GM18526 (cell line): ENCODE measurements around the gene UBE3D.

Experiments
- POLR2A ChIP-seq: IDR thresholded peaks from 3 replicates; pipeline ENCODE4 v1.6.1; 2011; ENCODE audit not compliant: insufficient read length; ENCODE audit errors: extremely low read depth

The UBE3D gene

DNA sequence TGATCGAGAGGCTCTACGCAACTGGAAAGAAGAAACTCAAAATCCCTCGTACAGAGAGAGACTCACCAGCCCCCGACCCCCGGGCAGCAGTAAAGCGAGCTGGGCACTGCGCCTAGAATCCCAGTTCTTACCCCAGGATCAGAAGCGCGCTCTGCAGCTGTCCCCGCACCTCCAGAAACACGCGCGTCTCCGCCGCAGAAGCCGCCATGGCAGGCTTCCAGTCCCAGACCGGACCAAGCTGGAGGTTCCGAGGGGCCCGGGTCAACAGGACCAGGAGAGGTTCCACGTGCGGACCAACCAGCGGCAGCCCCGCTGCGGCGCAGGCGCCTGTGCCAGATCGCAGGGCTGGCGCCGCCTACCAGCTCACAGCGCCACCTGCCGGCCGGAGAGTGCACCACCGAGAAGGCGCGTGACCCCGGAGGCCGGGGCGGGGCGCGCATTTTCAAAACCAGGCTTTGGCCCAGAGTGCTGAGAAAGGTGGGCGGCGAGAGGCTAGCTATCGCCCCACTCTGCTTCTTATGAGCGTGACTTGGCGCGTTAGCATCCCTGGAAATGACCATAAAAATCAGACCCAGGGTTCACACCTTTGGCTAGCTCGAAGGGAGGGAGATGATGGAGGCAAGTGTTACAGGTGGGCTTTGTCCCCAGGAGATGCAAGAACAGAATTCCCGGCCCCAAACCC lies at the start of gene UBE3D:
TSS of gene UBE3D (minus strand) at position 331 of the 682 bp plus-strand sequence. CDS start at position 208, 123 bp downstream.
- TF ChIP-seq POLR2A, result peak; percentile 63

- no peak for TF ChIP-seq POLR2A
Measured at GRCh38 chr6:83114164-83114563, 48.5 kb upstream of the UBE3D start.

GRCh38 chr6:83113258-83113657 lies 47.6 kb upstream of the UBE3D start:
- TF ChIP-seq POLR2A, result no peak

GRCh38 chr6:83108378-83108777 lies 42.7 kb upstream of the UBE3D start:
- TF ChIP-seq POLR2A, result no peak

DNA sequence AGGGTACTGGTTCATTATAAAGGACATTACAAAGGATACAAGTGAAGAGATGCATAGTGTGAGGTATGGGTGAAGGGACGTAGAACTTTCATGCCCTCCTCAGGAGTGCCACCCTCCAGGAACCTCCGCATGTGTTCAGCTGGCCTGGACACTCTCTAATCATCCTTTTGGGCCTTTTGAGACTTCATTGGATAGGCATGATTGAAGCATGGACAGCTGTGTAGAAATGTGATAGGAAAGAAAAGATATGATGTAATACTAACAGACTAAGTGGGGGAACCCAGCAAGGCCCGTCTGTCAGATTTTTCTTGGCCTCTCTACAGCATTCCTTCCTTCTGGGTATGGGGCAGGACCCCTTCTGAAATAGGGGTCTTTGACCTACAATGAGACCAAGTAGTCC lies 32.9 kb upstream of the UBE3D start:
- no peak for TF ChIP-seq POLR2A

- TF ChIP-seq POLR2A, result no peak
Measured at GRCh38 chr6:83097675-83098074, 32.0 kb upstream of the UBE3D start.

DNA sequence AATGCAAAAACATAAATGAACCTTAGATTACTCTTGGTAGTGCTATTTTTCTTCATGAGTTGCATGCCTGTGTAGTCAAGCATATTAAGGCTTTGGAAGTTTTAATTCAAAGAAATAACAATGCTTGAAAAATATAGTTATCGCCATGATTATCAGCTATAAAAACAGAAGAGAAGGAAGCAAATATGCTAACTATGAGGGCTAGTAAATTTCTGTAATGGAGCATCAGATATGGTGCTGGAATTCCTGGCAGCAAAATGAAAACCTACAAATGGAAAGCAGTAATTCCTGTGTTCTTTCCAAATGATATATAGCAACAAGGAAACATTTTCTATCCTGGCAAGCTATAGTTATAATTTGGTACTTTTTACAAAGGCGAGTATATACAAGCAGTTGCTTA lies 31.6 kb upstream of the UBE3D start:
- no peak for TF ChIP-seq POLR2A

GRCh38 chr6:83096791-83097190 lies 31.1 kb upstream of the UBE3D start:
- TF ChIP-seq POLR2A, result no peak

- no peak for TF ChIP-seq POLR2A
Measured at GRCh38 chr6:83092756-83093399, 27.2 kb upstream of the UBE3D start.

- TF ChIP-seq POLR2A, result peak; percentile 36
Measured at GRCh38 chr6:83086751-83087150, 21.1 kb upstream of the UBE3D start.

- no peak for TF ChIP-seq POLR2A
Measured at GRCh38 chr6:83083476-83083875, 17.8 kb upstream of the UBE3D start.

GRCh38 chr6:83073615-83074014 lies 8.0 kb upstream of the UBE3D start:
- TF ChIP-seq POLR2A, result no peak

DNA sequence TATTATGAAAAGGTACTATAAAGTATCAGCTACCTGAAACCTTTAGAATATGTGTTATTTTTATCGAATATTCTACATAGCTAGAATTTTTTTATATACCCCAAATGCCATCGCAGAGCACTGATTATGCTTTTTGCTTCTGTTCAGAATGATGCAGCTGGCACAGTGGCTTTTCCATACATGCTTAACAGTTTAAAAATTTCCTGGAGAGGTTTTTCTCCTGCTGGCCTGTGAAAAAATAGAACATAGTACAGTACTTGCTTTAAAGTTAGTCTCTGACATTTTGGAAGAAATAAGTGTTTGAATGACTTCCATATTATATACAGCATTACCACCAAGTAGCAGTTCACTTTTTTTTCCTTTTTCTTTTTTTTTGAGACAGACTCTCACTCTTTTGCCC lies 7.1 kb upstream of the UBE3D start:
- TF ChIP-seq POLR2A, result no peak

DNA sequence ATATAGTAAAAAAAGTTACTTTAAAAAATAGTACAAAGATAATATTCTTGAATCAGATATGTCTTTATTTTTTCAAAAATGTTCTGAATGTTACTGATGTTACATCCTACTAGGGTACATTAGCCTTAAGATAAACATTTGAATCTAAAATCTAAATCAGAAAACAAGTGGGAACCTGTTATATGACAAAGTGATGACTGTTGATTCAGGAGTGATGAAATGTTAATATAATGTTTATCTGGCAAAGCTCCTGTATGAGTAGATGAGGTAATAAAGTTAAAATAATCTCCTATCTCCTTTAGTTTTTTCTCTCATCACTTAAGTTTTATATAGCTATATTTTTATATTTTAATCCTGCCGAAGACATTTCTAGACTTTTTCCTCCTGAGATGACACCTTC lies 6.1 kb upstream of the UBE3D start:
- TF ChIP-seq POLR2A, result no peak

- TF ChIP-seq POLR2A, result no peak
Measured at GRCh38 chr6:83071023-83071422, 5.4 kb upstream of the UBE3D start.

DNA sequence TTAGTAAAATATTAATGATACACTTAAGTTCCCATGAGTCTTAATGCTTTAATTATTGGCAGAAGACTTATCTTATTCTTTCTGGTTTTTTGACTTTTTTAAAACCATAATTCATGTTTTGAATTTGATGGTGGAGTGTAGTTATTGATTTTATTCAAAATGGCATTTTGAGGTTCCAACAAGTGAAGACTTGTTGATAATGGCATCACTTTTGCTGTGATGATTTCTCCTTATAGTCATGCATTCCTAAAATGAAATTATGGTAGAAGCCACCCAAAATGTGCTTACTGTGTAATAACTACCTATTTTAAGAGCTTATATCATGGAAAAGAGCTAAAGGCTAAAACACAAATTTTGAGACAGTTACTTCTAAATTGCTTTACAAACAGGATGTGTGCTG lies 4.0 kb upstream of the UBE3D start:
- no peak for TF ChIP-seq POLR2A

GRCh38 chr6:83068616-83069015 lies 3.0 kb upstream of the UBE3D start:
- no peak for TF ChIP-seq POLR2A
